Natural killer cell (primary cell): Measurements from ENCODE around the gene JUND. TPM values are rescaled to one million over a fixed set of nuclear protein-coding genes. Genes with fewer than 3 reads are reported as not detected.

Experiments
- ATAC-seq, 3 donors: fragments of 150-1000 bp in 2 of 3; fragments of 200-7000 bp in 1 of 3; cut with Tn5 transposase; 1 replicate in 1 of 3; 2 replicates in 2 of 3; pipeline ENCODE4 v1.10.0; 2021; ENCODE audit warnings: mild to moderate bottlenecking in 2 of 3, moderate library complexity in 2 of 3
- DNase-seq, 2 donors: peaks; one replicate each; pipeline versions ENCODE4 v3.0.0 to v3.0.0-alpha.2; 2013 to 2021; ENCODE audit warnings: mixed read lengths in 1 of 2
- H3K27ac ChIP-seq: one replicate; pipeline ENCODE4 v1.5.1; 2013; ENCODE audit warnings: mild to moderate bottlenecking, low read length
- H3K27me3 ChIP-seq: one replicate; pipeline ENCODE4 v1.6.1; 2013; ENCODE audit warnings: low read length; ENCODE audit not compliant: control insufficient read depth, insufficient read depth
- H3K36me3 ChIP-seq: one replicate; pipeline ENCODE4 v1.6.1; 2013; ENCODE audit warnings: low read length; ENCODE audit not compliant: control insufficient read depth, insufficient read depth
- H3K4me1 ChIP-seq: one replicate; pipeline ENCODE4 v1.6.1; 2013; ENCODE audit warnings: low read length; ENCODE audit not compliant: control insufficient read depth, insufficient read depth
- H3K4me3 ChIP-seq: one replicate; pipeline ENCODE4 v1.5.1; 2013; ENCODE audit warnings: low read length
- H3K9me3 ChIP-seq: one replicate; pipeline ENCODE4 v1.6.1; 2013; ENCODE audit warnings: low read length; ENCODE audit not compliant: control insufficient read depth, insufficient read depth
- H3K27ac Mint-ChIP-seq, 2 donors: one replicate each; pipeline ENCODE4 v1.8.0; 2022; ENCODE audit warnings: mild to moderate bottlenecking in 2 of 2, mixed read lengths in 2 of 2, moderate library complexity in 1 of 2
- H3K27me3 Mint-ChIP-seq, 2 donors: one replicate each; pipeline ENCODE4 v1.8.0; 2022; ENCODE audit warnings: low read depth in 2 of 2, mixed read lengths in 2 of 2
- H3K36me3 Mint-ChIP-seq: one replicate; pipeline ENCODE4 v1.8.0; 2022; ENCODE audit warnings: mixed read lengths
- H3K4me1 Mint-ChIP-seq, 2 donors: one replicate each; pipeline ENCODE4 v1.8.0; 2022; ENCODE audit warnings: mixed read lengths in 2 of 2
- H3K4me3 Mint-ChIP-seq: one replicate; pipeline ENCODE4 v1.8.0; 2022; ENCODE audit warnings: mild to moderate bottlenecking, moderate library complexity, mixed read lengths
- H3K9me3 Mint-ChIP-seq, 2 donors: one replicate each; pipeline ENCODE4 v1.8.0; 2022; ENCODE audit warnings: mixed read lengths in 2 of 2
- CTCF ChIP-seq: fragments of 200-600 bp; IDR thresholded peaks from one replicate; pipeline ENCODE4 v1.8.0; 2022; ENCODE audit warnings: antibody characterized with exemption
- WGBS: methylation state at CpG from one replicate; pipeline ENCODE4 v1.1.7; 2013; ENCODE audit warnings: missing lambda C conversion rate; ENCODE audit not compliant: insufficient coverage; 5-methylcytosine and 5-hydroxymethylcytosine counted together
- intact Hi-C: fragments of 100-400 bp; cut with micrococcal nuclease; formaldehyde crosslinking; loops from one replicate; pipeline ENCODE4 v1.14.2; 2022
- total RNA-seq, 4 donors: library from RNA; stranded (reverse); fragments of 120-200 nt in 1 of 4; gene quantifications; one replicate each; pipeline versions ENCODE4 v1.2.3 to v1.2.4, GENCODE V29; 2013 to 2022

JUND gene
- total RNA-seq, 3 donors from 2014 or later (not counting 1 experiment from before 2014, with no cell fraction given) = 1,182 to 2,122 (median 1,520) TPM

GRCh38 chr19:18284712-18285360 is 3.4 kb upstream of the JUND start:
- Histone ChIP-seq H3K9me3 (no peaks in the 10 kb centered on the region), H3K27me3 (no peaks in the 10 kb centered on the region), H3K4me3 (no peak overlapping the region), H3K27ac (peak overlapping the region; percentile 79), H3K36me3 (no peaks in the 10 kb centered on the region), H3K4me1 (peaks cover 36% of the 10 kb centered on the region)
- WGBS = 32% methylated on average over 12 of the region's 12 CpGs
- TF ChIP-seq CTCF = no peak
- no peak for ATAC-seq
- DNase-seq = peak in 1 of 2 donors; percentile 57
- Mint-ChIP-seq H3K36me3 (peaks cover 3% of the 10 kb centered on the region), H3K9me3 (no peaks in the 10 kb centered on the region), H3K27me3 (peaks cover 0 to under 1% of the 10 kb centered on the region in 2 donors), H3K4me3 (no peak overlapping the region), H3K27ac (peak overlapping the region; percentile 49 to 83), H3K4me1 (peaks cover 31 to 47% of the 10 kb centered on the region in 2 donors)
- intact Hi-C loops = no loop called here

GRCh38 chr19:18283338-18283737 is 1.9 kb upstream of the JUND start:
- no peak for TF ChIP-seq CTCF
- Mint-ChIP-seq H3K27ac (peak overlapping the region; percentile 97 to 99), H3K36me3 (peaks cover 12% of the 10 kb centered on the region), H3K4me3 (peak overlapping the region; percentile 58), H3K4me1 (peaks cover 44 to 56% of the 10 kb centered on the region in 2 donors), H3K9me3 (no peaks in the 10 kb centered on the region), H3K27me3 (peaks cover 0 to 6% of the 10 kb centered on the region in 2 donors)
- Histone ChIP-seq H3K4me1 (peaks cover 36% of the 10 kb centered on the region), H3K27me3 (no peaks in the 10 kb centered on the region), H3K36me3 (peaks cover 10% of the 10 kb centered on the region), H3K4me3 (no peak overlapping the region), H3K9me3 (no peaks in the 10 kb centered on the region), H3K27ac (no peak overlapping the region)
- intact Hi-C loops = no loop called here
- no peak for ATAC-seq
- peak in 1 of 2 donors; percentile 22 for DNase-seq
- 94% methylated on average over 5 of the region's 5 CpGs for WGBS

DNA sequence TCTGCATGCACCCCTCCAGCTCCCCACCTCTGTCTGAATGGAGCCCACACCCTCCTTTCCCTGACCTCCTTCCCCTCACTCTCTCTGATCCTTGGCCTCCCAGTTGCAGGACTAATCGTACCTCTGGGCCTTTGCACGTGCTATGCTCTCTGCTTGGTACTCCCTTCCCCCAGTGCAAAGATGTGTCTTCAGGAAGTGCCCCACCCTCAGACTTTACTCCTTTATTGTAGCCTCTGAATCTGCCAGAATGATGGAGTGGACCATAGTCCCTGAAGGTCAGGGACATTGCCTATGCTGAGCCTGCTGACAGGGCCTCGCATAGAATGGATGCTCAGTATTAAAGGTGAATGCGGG is 1.3 kb upstream of the JUND start:
- Histone ChIP-seq H3K4me1 (peaks cover 40% of the 10 kb centered on the region), H3K9me3 (no peaks in the 10 kb centered on the region), H3K36me3 (peaks cover 15% of the 10 kb centered on the region), H3K27ac (peak overlapping the region; percentile 100), H3K27me3 (no peaks in the 10 kb centered on the region), H3K4me3 (peak overlapping the region; percentile 74)
- DNase-seq = peak in 1 of 2 donors; percentile 49
- intact Hi-C loops = no loop called here
- no peak for ATAC-seq
- Mint-ChIP-seq H3K27me3 (peaks cover 0 to 6% of the 10 kb centered on the region in 2 donors), H3K36me3 (peaks cover 12% of the 10 kb centered on the region), H3K9me3 (no peaks in the 10 kb centered on the region), H3K4me1 (peaks cover 45 to 59% of the 10 kb centered on the region in 2 donors), H3K4me3 (peak overlapping the region; percentile 86), H3K27ac (peak overlapping the region; percentile 97 to 99)
- no peak for TF ChIP-seq CTCF
- WGBS = 53% methylated on average over 4 of the region's 4 CpGs
